BJ (cell line): ENCODE data around the gene XPO4. TPM values are rescaled to one million over a fixed set of nuclear protein-coding genes. Genes with fewer than 3 reads are reported as not detected.

Experiments
- CTCF ChIA-PET: fragments of 350-600 bp; formaldehyde crosslinking; extraction: SDS; loops from one replicate; lab custom pipeline; 2021; ENCODE audit warnings: antibody characterized with exemption, inconsistent platforms; lab: Yijun Ruan, JAX
- POLR2A ChIA-PET: fragments of 300-600 bp; sonication (Branson Sonifier 250); formaldehyde crosslinking; extraction: SDS; loops from one replicate; lab custom pipeline; 2021; ENCODE audit warnings: antibody characterized with exemption; lab: Charles Lee
- DNase-seq: peaks from one replicate; pipeline ENCODE4 v3.0.0-alpha.2; 2011; ENCODE audit warnings: low read depth
- H3K27me3 ChIP-seq: 2 replicates; pipeline ENCODE4 v1.6.0; 2011; ENCODE audit warnings: low read length; ENCODE audit not compliant: control insufficient read depth, insufficient read depth
- H3K36me3 ChIP-seq: 2 replicates; pipeline ENCODE4 v1.5.1; 2011; ENCODE audit warnings: low read length; ENCODE audit not compliant: control insufficient read depth, insufficient read depth
- H3K4me3 ChIP-seq: 2 replicates; pipeline ENCODE4 v1.5.1; 2011; ENCODE audit warnings: low read depth, mild to moderate bottlenecking, control low read depth, low read length
- CTCF ChIP-seq: IDR thresholded peaks from 2 replicates; pipeline ENCODE4 v1.5.1; 2011; ENCODE audit warnings: low read depth, mild to moderate bottlenecking, control low read depth, inconsistent platforms, low read length, moderate library complexity; ENCODE audit not compliant: insufficient read depth
- polyA plus RNA-seq: library from polyadenylated mRNA; depleted of rRNA; stranded (reverse); fragments of >200 nt; gene quantifications from 2 replicates; pipeline ENCODE4 v1.2.3, GENCODE V29; 2011

Gene XPO4
- polyA plus RNA-seq, 1 experiment = 4.9 TPM

DNA sequence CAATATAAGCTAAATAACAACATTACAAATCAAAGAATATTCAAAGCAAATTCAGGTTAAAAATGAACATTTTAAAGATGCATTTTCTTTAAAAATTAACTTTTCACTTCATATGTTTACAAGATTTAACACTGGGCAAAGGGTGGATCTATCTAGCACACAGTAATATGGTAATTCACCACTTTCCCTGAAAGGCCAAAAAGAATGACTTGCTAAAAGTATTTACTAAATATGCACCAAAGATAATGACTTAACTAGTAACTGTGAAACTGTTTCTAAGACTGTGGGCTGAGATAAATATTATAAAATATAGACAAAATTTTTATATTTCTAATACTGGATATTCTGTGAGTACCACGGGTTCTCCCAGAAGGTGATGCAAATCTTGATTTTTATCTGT, 124.2 kb downstream of the XPO4 start:
- DNase-seq = no peak
- CTCF ChIA-PET = interaction anchor here (0.8 to 1.6 kb wide), 2 partner anchors 69 to 273 kb away, joined by 3 read pairs; no protein-coding TSS in a partner anchor
- no peak for TF ChIP-seq CTCF
- H3K4me3 ChIP-seq = no peak overlapping the region
- no peaks in the 10 kb centered on the region for H3K27me3 ChIP-seq
- H3K36me3 ChIP-seq = no peaks in the 10 kb centered on the region
- POLR2A ChIA-PET = no interaction called here

DNA sequence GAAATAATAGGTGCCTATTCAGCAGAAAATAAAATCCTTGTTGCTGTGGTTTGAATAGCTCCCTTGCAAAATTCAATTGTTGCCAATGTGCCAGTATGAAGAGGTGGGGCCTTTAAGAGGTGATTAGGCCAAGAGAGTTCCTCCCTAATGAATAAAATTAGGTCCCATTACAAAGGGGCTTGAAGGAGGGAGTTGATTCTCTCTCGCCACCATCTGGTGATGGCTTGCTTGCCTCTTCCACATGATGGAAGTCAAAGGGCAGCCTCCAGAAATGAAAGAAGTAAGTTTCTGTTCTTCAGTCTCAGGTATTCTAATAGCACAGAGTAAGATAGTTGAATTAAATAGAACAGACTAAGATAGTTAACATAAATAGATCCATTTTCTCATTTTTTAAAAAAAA, 125.8 kb downstream of the XPO4 start:
- Histone ChIP-seq H3K36me3 (no peaks in the 10 kb centered on the region), H3K4me3 (no peak overlapping the region), H3K27me3 (no peaks in the 10 kb centered on the region)
- ChIA-PET CTCF (interaction anchor here (0.5 kb wide), 1 partner anchor 12 kb away, joined by 3 read pairs; no protein-coding TSS in a partner anchor), POLR2A (no interaction called here)
- no peak for DNase-seq
- TF ChIP-seq CTCF = no peak

DNA sequence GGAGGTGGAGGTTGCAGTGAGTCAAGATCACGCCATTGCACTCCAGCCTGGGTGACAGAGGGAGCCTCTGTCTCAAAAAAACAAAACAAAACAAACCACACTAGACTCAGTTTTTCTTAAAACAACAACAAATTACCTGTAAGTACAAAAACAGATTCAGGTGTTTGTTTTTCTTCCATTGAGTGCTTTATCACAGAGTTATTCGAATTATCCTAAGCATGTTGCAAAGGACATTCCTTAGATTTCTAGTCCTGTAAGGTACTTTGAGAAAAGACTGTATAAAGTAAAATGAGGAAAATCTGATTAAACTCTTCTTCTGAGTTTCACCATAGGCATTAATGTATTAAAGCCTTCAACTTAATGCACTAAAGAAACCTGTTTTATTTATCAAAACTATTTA, 126.6 kb downstream of the XPO4 start:
- no peaks in the 10 kb centered on the region for H3K36me3 ChIP-seq
- CTCF ChIA-PET = no interaction called here
- no peak overlapping the region for H3K4me3 ChIP-seq
- TF ChIP-seq CTCF = no peak
- H3K27me3 ChIP-seq = no peaks in the 10 kb centered on the region
- no peak for DNase-seq
- POLR2A ChIA-PET = no interaction called here

GRCh38 chr13:20774746-20775145, 127.8 kb downstream of the XPO4 start:
- ChIA-PET CTCF (no interaction called here), POLR2A (no interaction called here)
- Histone ChIP-seq H3K27me3 (no peaks in the 10 kb centered on the region), H3K4me3 (no peak overlapping the region), H3K36me3 (no peaks in the 10 kb centered on the region)
- TF ChIP-seq CTCF = no peak
- no peak for DNase-seq

DNA sequence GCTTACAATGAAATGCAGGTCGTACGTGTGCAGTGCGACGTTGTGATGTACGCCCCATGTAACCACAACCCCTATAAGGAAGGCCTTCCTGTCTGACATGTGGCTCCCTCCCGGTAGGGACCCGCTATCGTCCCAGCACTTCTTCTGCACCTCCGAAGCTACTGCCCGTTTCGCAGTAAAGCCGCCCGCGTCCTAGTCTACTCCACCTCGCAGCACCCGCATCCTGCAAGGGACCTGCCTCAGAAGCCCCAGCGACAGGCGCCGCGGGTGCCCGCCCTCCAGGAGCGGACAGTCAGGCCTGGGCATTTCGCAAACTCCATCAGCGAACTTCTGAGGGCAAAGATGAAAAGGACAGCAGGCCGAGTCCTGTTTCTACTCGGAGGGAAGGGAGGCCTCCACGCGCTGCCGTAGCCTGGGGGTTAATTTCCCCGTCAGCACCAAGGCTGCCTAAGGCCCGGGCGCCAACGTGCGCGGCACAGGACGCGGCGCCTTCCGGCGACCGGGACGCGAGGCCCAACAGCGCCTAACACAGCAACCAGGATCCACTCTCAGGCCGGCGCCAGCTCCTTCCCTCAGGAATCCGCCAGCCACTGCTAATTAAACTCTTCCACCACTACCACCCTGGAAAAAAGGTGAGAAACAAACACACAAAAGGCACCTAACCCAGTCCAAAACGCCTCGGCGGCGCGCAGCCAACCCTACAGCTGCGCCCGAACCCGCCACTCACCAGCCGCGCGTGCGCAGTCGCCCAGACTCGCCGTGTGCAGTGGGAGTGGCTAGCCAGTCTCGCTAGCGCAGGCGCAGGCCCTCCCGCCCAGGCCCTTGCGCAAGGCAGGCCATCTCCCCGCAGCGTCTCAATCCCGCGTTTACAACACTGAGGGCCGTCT, 129.1 kb downstream of the XPO4 start, which contains the start of gene EEF1AKMT1:
Gene EEF1AKMT1 (minus strand): TSS at position 768 of the 887 bp plus-strand sequence. CDS start 16,363 bp downstream, outside the sequence.
- TF ChIP-seq CTCF = no peak
- Histone ChIP-seq H3K36me3 (no peaks in the 10 kb centered on the region), H3K27me3 (no peaks in the 10 kb centered on the region), H3K4me3 (peak within 1 kb of the TSS; percentile 50)
- CTCF ChIA-PET = interaction anchor here (1.1 kb wide), 1 partner anchor 62 kb away, joined by 3 read pairs; no protein-coding TSS in a partner anchor
- POLR2A ChIA-PET = interaction anchor here (0.6 kb wide), 1 partner anchor 26 kb away, joined by 6 read pairs; no protein-coding TSS in a partner anchor
- DNase-seq = peak; percentile 39
